Measurements from ENCODE around the gene DCTN2. TPM values are rescaled to one million over a fixed set of nuclear protein-coding genes. Genes with fewer than 3 reads are reported as not detected.

DCTN2 gene
- total and polyA plus RNA-seq, 4 donors, result 28.5 to 66.6 (median 31.2) TPM

DNA sequence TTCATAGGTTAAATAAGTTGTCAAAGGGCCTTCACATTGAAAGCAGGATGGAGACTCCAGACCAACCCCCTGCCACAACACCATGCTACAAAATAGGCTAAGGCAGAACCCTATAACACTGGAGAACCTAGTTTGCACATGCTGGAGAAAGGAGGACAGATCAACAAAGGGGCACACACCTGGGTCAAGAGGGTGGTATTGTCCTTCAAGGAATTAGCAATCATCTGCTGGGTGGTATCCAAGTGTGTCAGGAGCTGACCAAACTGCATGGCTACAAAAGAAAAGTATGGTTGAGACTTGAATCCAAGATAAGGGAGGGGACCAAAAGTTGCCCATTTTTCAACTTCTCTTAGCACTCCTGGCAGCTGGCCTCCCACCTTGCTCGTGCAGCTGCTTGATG is 15.2 kb downstream of the DCTN2 start:
- H3K9me3 ChIP-seq (ENCODE audit: control insufficient read depth in 4 of 4, low read length in 3 of 4), result no peaks in the 10 kb centered on the region
- H3K27ac ChIP-seq (ENCODE audit: low read depth in 1 of 2, low read length in 2 of 2), result no peak overlapping the region
- no peak for TF ChIP-seq EGR1 (IDR thresholded peaks at IDR 0.05; ENCODE audit: low read depth in 2 of 2)
- TF ChIP-seq, protein P1, sequence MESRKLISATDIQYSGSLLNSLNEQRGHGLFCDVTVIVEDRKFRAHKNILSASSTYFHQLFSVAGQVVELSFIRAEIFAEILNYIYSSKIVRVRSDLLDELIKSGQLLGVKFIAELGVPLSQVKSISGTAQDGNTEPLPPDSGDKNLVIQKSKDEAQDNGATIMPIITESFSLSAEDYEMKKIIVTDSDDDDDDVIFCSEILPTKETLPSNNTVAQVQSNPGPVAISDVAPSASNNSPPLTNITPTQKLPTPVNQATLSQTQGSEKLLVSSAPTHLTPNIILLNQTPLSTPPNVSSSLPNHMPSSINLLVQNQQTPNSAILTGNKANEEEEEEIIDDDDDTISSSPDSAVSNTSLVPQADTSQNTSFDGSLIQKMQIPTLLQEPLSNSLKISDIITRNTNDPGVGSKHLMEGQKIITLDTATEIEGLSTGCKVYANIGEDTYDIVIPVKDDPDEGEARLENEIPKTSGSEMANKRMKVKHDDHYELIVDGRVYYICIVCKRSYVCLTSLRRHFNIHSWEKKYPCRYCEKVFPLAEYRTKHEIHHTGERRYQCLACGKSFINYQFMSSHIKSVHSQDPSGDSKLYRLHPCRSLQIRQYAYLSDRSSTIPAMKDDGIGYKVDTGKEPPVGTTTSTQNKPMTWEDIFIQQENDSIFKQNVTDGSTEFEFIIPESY (IDR thresholded peaks at IDR 0.05), result no peak
- no peaks in the 10 kb centered on the region for H3K27me3 ChIP-seq (ENCODE audit: control insufficient read depth in 4 of 4, insufficient read depth in 4 of 4, low read length in 3 of 4)
- H3K36me3 ChIP-seq (ENCODE audit: control insufficient read depth in 4 of 4, insufficient read depth in 3 of 4, low read depth in 1 of 4, low read length in 3 of 4), result peaks cover 18 to 71% (median 44%) of the 10 kb centered on the region in 4 donors
- H3K9ac ChIP-seq (ENCODE audit: low read depth in 1 of 2, low read length in 2 of 2), result no peak overlapping the region
- 94% methylated on average over 1 of the region's 1 CpG for WGBS
- H3K4me1 ChIP-seq (ENCODE audit: control insufficient read depth in 4 of 4, insufficient read depth in 4 of 4, low read length in 3 of 4), result no peaks in the 10 kb centered on the region
- H3K4me3 ChIP-seq (ENCODE audit: low read depth in 1 of 3, low read length in 3 of 3), result no peak overlapping the region
- DNase-seq (ENCODE audit: low spot score), result no peak

GRCh38 chr12:57530396-57531142 is 16.4 kb downstream of the DCTN2 start:
- Histone ChIP-seq H3K9ac (ENCODE audit: low read depth in 1 of 2, low read length in 2 of 2) (no peak overlapping the region), H3K4me1 (ENCODE audit: control insufficient read depth in 4 of 4, insufficient read depth in 4 of 4, low read length in 3 of 4) (no peaks in the 10 kb centered on the region), H3K9me3 (ENCODE audit: control insufficient read depth in 4 of 4, low read length in 3 of 4) (no peaks in the 10 kb centered on the region), H3K27me3 (ENCODE audit: control insufficient read depth in 4 of 4, insufficient read depth in 4 of 4, low read length in 3 of 4) (no peaks in the 10 kb centered on the region), H3K27ac (ENCODE audit: low read depth in 1 of 2, low read length in 2 of 2) (no peak overlapping the region), H3K4me3 (ENCODE audit: low read depth in 1 of 3, low read length in 3 of 3) (no peak overlapping the region), H3K36me3 (ENCODE audit: control insufficient read depth in 4 of 4, insufficient read depth in 3 of 4, low read depth in 1 of 4, low read length in 3 of 4) (peaks cover 20 to 79% (median 45%) of the 10 kb centered on the region in 4 donors)
- TF ChIP-seq HNF4A (conservative IDR thresholded peaks at IDR 0.05), result no peak
- no peak for TF ChIP-seq FOXA2 (IDR thresholded peaks at IDR 0.05)
- TF ChIP-seq NR2F2 (IDR thresholded peaks at IDR 0.05), result no peak
- no peak for TF ChIP-seq EGR1 (IDR thresholded peaks at IDR 0.05; ENCODE audit: low read depth in 2 of 2)
- TF ChIP-seq HNF4G (IDR thresholded peaks at IDR 0.05), result no peak
- TF ChIP-seq YY1 (IDR thresholded peaks at IDR 0.05), result no peak
- TF ChIP-seq, protein P1 (IDR thresholded peaks at IDR 0.05), result no peak
- no peak for TF ChIP-seq JUND (IDR thresholded peaks at IDR 0.05)
- no peak for TF ChIP-seq TAF1 (conservative IDR thresholded peaks at IDR 0.05)
- no peak for TF ChIP-seq ATF3 (IDR thresholded peaks at IDR 0.05)
- TF ChIP-seq RXRA (IDR thresholded peaks at IDR 0.05), result no peak
- TF ChIP-seq FOXA1 (IDR thresholded peaks at IDR 0.05), result no peak
- TF ChIP-seq GABPA (IDR thresholded peaks at IDR 0.05 in 1 of 2, conservative IDR thresholded peaks at IDR 0.05 in 1 of 2), result no peak
- no peak for TF ChIP-seq MAX (IDR thresholded peaks at IDR 0.05)
- no peak for TF ChIP-seq SP1 (IDR thresholded peaks at IDR 0.05)
- TF ChIP-seq REST (IDR thresholded peaks at IDR 0.05), result no peak
- TF ChIP-seq CTCF (IDR thresholded peaks at IDR 0.05; ENCODE audit: low read depth, low read length, missing input control), result no peak
- no peak for TF ChIP-seq RAD21 (IDR thresholded peaks at IDR 0.05)
- 89% methylated on average over 5 of the region's 5 CpGs for WGBS
- no peak for DNase-seq (ENCODE audit: low spot score)
